GM18498 (cell line): ENCODE data around the gene FRYL.
"Not testable (repeated sequence)": the region's sequence is repeated elsewhere in the genome, so short reads cannot be mapped to it uniquely, and the experiment has no call there.

ENCODE experiments used
- ATAC-seq: cut with Tn5 transposase; IDR thresholded peaks from one replicate; pipeline ENCODE4 v1.9.1; 2021; ENCODE audit warnings: mild to moderate bottlenecking, moderate library complexity; ENCODE audit not compliant: unreplicated experiment

FRYL gene

DNA sequence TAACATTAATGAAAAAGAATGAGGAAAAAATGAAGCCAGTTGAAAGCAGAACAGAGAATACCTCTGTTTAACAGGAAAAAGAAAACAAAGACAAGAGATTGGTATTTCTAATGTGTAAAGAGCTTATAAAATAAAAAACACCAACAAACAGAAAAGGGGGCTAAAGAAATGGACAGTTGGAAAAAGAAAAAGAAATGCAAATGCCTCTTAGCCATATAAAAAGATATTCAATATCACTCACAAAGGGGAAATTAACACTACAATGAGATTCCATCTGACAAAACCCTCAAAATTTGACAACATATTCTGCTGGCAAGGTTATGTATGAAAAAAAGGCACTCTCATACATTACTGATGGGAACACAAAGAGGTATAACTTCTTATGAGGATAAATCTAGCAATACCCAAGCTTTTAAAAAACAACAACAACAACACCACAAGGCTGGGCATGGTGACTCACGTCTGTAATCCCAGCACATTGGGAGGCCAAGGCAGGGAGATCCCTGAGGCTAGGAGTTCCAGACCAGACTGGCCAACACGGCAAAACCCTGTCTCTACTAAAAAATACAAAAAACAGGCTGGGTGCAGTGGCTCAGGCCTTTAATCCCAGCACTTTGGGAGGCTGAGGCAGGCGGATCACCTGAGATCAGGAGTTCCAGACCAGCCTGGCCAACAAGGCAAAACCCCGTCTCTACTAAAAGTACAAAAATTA lies 75.8 kb downstream of the FRYL start:
- no peak for ATAC-seq

DNA sequence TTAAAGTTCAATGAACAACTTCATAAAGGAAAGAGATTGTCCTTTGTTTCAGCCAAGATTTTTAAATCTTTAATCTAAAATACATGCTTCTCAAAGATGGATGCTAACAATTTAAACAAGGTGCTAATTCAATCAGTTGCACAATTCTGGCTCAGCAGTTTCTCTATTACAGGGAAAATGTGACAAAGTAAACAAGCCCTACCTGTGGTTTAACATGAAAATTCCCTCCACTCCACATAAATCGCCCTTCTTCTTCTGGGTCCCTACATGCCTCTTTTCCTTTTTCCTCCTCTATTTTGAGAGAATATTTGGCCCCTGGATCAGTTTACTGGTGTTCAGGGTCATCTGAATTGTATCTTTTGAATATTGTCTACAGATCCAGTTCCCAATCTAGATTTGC lies 80.6 kb downstream of the FRYL start:
- peak; percentile 18 for ATAC-seq

DNA sequence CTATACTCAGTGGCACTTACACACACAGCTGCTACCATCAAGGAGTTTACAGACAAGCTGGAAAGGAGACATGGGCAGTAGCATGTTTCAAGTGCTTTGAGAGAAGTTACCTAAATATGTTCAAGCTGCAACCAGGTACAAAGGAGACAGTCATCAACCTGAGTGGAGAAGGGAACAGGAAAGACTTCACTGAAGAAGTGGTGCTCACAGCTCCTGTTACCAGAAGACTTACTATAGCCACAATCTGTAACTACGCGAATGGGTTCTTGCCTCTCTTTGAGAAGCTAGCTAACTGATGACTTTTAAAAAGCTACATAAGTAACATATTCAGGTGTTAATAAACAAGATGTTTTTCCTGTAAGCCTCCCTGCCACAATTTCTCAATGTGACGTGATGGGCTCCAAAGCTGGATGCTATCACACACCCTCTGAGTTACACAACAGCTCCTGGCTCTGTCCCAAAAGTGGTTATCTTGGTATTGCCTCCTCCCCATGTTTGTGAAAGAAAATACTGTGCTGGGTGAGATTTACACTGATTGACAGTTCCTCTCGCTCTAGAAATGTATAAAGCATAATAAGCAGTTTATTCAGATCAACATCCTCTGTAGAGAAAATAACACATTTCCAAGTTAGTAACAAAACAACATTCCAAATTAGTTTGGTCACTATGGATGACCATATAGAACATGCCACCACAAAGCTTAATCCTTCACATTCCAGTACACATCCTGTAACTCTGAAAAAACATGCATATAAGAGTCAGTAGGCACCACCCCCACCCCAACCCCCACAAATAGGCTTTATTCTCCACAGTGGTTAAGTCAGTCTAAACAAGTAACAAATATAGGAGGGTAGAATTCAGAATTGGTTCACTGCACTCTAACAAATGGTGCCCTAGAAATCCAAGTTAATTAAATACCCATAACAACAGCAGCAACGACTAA lies 81.8 kb downstream of the FRYL start:
- ATAC-seq: no peak

GRCh38 chr4:48697516-48697915 lies 82.6 kb downstream of the FRYL start:
- ATAC-seq: not testable (repeated sequence)

DNA sequence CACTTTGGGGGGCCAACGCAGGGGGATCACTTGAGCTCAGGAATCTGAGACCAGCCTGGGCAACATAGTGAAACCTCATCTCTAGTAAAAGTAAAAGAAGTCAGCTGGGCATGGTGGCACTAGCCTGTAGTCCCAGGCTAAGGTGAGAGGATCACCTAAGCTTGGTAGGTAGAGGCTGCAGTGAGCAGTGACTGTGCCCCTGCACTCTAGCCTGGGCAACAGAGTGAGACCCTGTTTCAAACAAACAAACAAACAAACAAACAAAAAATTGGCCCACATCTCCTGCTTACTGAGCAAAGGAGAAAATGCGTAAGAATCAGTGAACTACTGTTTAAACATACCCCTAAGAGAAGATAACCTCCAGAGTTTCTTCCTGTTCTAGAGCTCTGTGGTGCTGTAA lies 85.3 kb downstream of the FRYL start:
- no peak for ATAC-seq

DNA sequence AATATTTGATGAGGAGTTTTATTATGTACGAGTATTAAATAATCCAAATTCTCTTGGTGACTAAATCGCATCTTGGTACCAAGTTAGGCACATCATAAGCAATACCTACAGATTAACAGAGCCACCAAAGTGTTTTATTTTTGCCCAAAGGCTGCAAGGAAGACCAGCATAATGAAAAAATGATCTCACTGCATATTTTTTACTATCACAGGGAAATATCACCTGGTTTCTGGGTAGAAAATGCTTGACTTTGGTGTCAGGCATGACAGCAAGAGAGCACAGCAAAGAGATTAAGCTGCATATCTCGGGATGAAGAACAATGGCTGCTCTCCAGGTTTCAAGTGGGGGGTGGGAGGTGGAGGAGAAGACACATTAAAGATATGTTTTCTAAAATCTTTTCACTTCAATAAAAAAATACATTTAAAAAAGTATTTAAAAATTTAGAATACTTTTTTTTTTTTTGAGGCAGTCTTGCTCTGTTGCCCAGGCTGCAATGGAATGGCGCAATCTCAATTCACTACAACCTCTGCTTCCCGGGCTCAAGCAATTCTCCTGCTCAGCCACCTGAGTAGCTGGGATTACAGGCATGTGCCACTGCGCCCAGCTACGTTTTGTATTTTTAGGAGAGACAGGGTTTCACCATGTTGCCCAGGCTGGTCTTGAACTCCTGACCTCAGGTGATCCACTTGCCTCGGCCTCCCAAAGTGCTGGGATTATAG lies 86.1 kb downstream of the FRYL start:
- ATAC-seq: no peak

DNA sequence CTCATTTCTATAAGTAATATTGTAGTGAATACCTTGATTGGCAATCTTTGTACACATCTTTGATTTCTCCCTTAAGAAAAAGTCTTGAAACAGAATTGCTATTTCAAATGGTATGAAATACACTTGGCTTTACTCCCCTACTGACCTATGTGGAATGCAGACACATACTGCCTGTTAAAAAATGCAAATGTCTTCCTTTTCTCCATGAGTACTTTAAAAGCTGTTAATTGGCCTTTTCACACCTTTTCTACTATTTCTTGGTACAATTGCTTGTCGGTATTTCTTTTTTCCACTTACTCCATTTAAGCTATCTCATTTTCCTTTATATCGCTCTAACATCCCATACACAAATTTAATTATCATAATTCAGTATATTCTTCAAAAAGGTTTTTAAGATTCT lies 87.2 kb downstream of the FRYL start:
- ATAC-seq: no peak

- no peak for ATAC-seq
Measured at GRCh38 chr4:48692044-48692443, 88.0 kb downstream of the FRYL start.

DNA sequence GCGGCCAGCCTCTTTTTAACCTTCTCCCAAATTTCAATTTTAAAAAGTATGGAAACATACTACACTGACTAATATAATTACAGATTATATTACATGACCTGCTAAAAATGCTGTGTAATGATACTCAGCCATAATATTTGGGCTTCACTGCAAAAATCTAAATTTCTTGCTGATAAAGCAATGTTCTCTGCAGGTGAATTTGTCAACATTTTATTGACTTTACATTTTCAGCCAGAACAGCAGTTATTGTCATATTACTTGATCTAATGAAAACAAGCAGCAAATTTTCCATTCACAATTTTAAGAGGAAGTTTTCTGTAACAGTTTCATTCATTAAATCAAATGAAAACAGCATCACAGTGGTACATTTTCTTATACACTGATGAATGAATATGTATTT lies 91.1 kb downstream of the FRYL start:
- ATAC-seq: no peak

DNA sequence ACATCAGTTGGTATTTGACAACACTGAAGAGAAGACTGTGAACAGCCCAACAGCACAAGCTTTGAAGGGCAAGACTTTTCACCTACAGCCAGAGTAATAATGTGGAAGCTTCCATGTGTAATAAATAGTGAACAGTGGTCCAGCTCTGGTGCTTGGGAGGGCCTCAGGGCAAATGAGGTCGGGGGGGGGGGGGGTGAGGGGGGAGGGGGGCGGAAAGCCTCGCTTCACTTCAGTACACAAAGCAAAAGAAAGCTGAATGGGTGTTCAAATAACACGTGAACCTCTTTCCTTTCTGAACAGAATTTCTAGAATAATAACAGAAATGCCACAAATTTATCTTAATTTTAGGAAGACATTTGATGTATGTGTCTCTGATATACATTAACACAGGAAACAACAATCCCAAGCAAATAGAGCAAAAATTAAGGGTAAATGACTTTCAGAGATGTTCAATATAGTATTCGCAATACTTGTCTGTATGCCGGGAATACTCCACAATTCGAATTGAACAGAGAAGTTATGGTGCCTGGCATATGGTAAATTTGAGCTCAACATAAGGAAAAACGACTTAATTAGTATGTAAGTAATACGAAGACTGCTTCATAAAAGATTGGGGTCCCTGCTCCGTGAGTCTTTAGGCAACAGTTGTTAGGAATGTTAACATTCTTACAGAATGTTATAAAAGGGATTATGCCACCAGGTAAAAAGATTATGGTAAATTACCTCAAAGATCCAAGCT lies 92.6 kb downstream of the FRYL start:
- ATAC-seq: no peak

DNA sequence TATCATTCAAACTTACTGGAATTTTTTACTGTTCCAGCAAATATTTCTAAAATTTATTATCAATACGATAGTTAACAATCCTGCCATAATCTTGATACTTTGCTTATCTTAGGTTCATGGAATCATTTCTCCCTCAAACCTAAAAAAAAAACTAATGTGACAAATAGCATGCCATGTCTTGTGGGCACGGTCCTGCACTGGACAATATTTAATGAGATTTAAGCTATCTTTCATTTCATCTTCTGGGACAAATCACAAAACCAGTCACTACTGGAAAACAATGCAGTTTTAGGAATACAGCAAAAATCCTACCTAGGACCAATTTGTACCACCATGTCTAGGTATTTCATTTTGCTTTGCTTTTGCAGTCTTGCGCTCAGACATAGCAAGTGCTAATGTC lies 93.7 kb downstream of the FRYL start:
- no peak for ATAC-seq

DNA sequence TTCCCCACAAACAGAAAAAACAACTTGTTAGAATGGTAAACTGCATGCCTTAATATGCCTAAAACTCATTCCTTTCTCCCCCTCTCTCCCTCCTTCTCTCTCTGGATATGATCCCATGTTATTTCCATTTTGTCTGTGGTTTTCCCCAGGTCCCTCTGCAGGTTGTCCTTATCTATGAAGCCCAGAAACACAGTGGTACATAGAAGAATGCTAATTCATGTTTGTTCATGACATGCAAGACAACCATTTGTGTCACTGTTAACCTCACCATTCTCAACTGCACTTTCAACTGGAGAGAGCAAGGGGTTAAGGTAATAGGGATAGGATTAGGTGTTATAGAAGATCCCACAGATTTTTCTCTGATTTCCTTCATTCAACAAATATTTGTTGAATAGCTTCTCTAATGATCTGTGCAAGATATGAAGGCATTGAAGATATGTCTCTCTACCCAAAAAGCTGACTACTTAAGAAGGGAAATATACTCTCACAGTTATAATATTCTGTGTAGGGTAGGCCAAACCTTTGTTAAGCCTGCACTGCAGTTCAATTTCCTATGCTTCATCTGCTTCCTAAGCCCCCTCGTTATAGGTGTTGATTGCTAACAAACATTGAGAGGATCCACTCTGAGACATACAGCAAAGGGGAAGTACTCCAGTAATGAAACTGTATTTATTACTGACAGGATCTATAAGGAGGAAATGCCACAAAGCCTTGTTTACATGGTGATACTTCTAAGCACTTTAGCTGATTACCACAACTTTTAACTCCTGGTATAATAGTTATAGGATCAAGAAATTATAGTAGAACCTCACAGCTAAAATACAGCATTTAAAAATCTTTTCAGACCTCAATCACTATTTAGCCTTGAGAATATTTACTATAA lies 96.1 kb downstream of the FRYL start:
- peak; percentile 93 for ATAC-seq

- not testable (repeated sequence) for ATAC-seq
Measured at GRCh38 chr4:48682870-48683269, 97.2 kb downstream of the FRYL start.

GRCh38 chr4:48681856-48682255 lies 98.2 kb downstream of the FRYL start:
- ATAC-seq: peak; percentile 66

- ATAC-seq: no peak
Measured at GRCh38 chr4:48680848-48681568, 99.1 kb downstream of the FRYL start.

- ATAC-seq: no peak
Measured at GRCh38 chr4:48673537-48673936, 106.5 kb downstream of the FRYL start.

DNA sequence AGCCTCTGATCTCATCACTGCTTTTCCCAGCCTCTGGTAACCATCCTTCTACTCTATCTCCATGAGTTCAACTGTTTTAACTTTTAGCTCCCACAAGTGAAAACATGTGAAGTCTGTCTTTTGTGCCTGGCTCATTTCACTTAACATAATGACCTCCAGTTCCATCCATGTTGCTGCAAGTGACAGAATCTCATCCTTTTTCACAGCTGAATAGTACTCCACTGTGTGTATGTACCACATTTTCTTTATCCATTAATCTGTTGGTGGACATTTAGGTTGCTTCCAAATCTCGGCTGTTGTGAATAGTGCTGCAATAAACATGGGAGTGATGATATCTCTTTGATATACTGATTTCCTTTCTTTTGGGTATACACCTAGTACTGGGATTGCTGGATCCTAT lies 109.5 kb downstream of the FRYL start:
- no peak for ATAC-seq

- ATAC-seq: no peak
Measured at GRCh38 chr4:48669086-48669485, 111.0 kb downstream of the FRYL start.
